GM19043 (cell line): ENCODE results near the gene TSHZ2.

Source experiments
- ATAC-seq: cut with Tn5 transposase; IDR thresholded peaks from one replicate; pipeline ENCODE4 v1.9.1; 2021; ENCODE audit warnings: low read depth; ENCODE audit not compliant: unreplicated experiment

The TSHZ2 gene

DNA sequence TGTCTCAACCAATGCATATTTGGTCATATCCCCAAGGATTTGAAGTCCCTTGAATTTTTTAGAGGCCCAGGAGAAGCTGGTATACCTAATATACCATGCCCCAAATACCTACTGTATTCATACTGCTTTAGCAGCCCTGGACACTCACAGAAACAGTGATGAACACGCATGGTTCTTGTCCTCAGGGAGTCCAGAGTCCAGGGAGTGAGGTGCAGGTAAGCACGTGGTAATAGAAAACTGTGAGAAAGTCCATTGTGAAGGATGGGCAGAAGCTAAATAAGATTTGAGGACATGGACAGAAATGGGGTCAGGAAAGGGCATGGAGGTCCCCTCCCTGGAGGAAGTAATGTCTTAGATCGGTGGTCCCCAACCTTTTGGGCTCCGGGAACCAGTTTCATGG is 85.4 kb downstream of the TSHZ2 start:
- no peak for ATAC-seq

GRCh38 chr20:53059848-53060247 is 87.7 kb downstream of the TSHZ2 start:
- no peak for ATAC-seq

GRCh38 chr20:53061192-53062108 is 89.3 kb downstream of the TSHZ2 start:
- ATAC-seq = no peak

GRCh38 chr20:53064935-53065334 is 92.8 kb downstream of the TSHZ2 start:
- ATAC-seq = no peak

- no peak for ATAC-seq
Measured at GRCh38 chr20:53068241-53068640, 96.1 kb downstream of the TSHZ2 start.

- no peak for ATAC-seq
Measured at GRCh38 chr20:53069132-53069531, 97.0 kb downstream of the TSHZ2 start.

DNA sequence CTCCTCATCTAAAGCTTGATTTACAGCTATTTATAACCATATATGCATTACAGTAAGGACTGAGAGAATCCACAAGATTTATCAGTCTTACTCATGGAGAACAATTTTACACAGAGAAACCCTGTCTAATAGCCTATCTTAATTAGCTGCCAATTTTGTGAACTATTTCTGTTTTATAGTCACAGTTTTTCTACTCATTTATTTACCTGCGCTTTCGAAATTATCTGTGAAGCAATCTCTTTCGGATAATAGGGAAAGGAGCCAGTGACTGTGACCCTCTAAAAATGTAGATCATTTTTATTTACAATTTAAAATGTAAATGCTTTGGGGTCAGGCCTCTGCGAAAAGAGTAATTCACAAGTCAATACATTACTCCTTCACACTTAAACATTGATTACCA is 98.1 kb downstream of the TSHZ2 start:
- no peak for ATAC-seq

GRCh38 chr20:53070706-53071392 is 98.7 kb downstream of the TSHZ2 start:
- ATAC-seq = no peak

DNA sequence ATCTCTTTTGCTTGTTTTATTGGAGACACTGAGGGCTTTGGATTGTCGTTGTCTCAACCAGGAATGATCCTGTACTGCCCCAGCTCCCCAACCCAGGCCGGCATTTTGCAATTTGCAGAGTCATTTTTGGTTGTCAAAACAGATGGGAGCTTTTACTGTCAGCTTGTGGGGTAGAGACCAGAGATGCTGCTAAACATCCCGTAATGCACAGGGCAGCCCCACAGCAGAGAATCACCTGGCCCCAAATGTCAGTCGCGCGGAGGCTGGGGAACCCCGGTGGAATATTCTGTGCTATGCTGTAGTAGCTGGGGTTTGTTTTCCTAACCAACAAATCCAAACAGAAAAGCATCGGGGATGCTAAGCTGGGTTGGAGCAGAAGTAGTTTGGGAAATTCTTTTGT is 99.7 kb downstream of the TSHZ2 start:
- no peak for ATAC-seq

DNA sequence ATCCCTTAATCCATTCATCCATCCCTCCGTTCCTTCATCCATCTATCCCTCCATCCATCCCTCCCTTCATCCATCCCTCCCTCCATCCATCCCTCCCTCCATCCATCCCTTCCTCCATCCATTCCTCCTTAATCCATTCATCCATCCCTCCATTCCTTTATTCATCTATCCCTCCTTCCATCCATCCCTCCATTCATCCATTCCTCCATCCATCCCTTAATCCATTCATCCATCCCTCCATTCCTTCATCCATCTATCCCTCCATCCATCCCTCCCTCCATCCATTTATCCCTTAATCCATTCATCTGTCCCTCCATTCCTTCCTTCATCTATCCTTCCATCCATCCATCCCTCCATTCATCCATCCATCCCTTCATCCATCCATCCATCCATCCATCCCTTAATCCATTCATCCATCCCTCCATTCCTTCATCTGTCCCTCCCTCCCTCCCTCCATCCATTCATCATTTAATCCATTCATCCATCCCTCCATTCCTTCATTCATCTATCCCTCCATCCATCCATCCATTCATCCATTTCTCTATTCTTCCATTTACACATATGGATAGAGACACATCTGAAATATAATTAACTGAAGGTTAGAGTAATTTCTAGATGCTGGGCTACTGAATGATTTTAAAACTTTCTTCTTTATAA is 100.9 kb downstream of the TSHZ2 start:
- no peak for ATAC-seq

GRCh38 chr20:53073636-53074415 is 101.7 kb downstream of the TSHZ2 start:
- ATAC-seq = no peak

DNA sequence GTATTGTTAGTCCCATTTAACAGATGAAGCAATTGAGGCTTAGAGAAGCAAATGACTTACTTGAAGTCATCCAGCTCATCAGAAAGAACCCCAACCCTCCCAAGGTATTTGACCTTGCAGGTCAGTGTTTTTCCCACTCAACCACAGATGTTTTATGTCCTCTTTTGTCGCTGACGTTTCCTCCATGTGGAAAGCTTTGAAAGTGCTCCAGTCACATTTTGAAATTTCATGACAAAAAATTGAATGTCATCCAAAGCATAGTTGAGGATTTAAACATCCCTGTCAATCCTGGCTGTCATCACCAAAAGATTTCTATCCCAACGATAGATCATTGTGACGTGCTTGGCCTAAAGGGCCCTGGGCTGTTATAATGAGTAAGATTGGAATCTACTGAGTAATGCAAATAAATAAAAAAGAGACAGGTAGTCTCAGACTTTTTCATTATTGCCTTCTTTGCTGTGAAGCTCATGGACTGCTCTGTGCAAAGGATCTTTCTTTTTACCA is 102.7 kb downstream of the TSHZ2 start:
- no peak for ATAC-seq

GRCh38 chr20:53076668-53077067 is 104.5 kb downstream of the TSHZ2 start:
- ATAC-seq = no peak

DNA sequence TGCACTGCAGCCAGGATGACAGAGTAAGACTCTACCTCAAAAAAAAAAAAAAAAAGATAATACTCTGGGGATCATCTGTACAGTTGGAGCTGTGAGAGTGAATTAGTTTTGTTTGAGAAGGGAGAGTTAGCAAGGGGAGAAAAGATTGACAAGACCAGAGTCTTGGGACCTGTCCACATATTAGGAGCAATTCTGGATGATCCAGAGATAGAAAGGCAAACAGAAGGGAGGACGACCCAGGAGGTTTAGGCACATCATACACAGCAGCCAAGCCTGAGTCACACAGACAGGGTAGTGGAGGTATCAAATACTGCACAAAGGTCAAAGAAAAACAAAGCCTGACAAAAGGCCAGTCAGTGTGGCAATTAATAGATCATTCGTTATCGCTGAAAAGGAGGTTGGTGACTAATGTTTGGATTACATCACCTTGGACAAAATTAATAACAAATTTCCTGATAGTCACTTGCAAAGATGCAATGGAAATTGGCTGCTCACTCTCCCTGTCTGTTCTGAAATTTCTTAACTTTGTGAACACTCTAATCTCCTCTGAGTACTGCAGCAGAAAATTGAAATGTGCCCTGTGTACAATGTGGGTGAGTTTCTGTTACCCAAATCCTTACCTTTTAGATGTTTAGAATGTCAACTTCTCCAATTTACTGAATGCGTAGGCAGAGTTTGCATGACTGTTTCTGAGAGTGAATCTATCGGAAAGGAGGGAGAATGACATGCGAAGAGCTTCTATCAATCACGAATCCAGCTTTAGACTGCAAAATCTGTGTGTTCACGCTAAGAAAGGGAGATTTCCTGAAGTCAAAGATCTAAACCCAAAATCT is 105.4 kb downstream of the TSHZ2 start:
- no peak for ATAC-seq

- no peak for ATAC-seq
Measured at GRCh38 chr20:53078761-53079160, 106.6 kb downstream of the TSHZ2 start.

GRCh38 chr20:53079261-53079691 is 107.1 kb downstream of the TSHZ2 start:
- ATAC-seq = no peak

DNA sequence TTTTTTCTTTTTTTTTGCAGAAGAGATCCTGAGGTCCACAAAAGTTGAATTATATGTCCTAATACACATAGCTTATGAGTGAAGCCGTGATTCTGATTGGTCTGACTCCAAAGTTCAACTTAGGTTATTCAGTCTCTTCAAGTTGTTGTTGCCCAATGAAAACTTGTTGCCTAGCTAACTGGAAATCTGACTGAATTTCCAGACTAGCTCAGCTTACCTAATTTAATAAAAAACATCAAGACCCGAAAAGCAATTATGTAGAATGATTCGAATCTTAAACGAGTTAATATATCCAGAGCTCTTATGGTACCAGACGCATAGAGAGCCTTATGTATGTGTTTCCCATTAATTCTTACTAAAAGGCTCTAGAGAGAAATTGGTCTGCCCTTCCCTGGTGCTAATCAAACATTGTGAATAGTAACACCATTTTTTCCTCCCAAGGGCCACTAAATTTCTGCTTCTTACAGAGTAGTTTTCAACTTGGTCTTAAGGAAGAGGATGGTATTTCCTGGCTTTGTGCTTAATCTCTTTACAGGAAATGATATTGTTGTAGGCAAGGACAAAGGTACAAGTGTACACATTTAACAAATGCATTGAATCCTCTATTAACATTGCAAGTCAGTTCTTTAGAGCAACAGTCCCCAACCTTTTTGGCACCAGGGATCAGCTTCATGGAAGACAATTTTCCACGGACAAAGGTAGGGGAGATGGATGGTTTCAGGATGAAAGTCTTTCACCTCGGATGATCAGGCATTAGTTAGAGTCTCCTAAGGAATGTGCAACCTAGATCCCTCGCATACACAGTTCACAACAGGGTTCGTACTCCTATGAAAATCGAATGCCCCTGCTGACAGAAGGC is 107.9 kb downstream of the TSHZ2 start:
- ATAC-seq = no peak

- ATAC-seq = no peak
Measured at GRCh38 chr20:53080687-53080962, 108.5 kb downstream of the TSHZ2 start.
